Measurements from ENCODE around the gene KCNJ14. TPM values are rescaled to one million over a fixed set of nuclear protein-coding genes. Genes with fewer than 3 reads are reported as not detected.
"Not testable (repeated sequence)": the region's sequence is repeated elsewhere in the genome, so short reads cannot be mapped to it uniquely, and the experiment has no call there.

Gene KCNJ14
- total and polyA plus RNA-seq, 5 donors from 2014 or later = 0.03 to 2.2 (median 0.23) TPM; not detected in 1

GRCh38 chr19:48487948-48488347 lies 32.6 kb downstream of the KCNJ14 start:
- Histone ChIP-seq H3K4me3 (ENCODE audit: low read depth, low read length) (no peak overlapping the region), H3K27ac (ENCODE audit: insufficient read depth, low read length, poor library complexity, severe bottlenecking) (no peak overlapping the region), H3K9me3 (ENCODE audit: control insufficient read depth in 2 of 2, low read length in 2 of 2) (no peaks in the 10 kb centered on the region), H3K4me1 (ENCODE audit: control insufficient read depth, insufficient read depth, low read length, poor library complexity, severe bottlenecking) (peaks cover 26% of the 10 kb centered on the region), H3K36me3 (ENCODE audit: control insufficient read depth, insufficient read depth, low read length) (no peaks in the 10 kb centered on the region), H3K27me3 (ENCODE audit: control insufficient read depth, insufficient read depth, low read length) (peaks cover 6% of the 10 kb centered on the region)
- no peak for DNase-seq
- peak overlapping the region in 1 of 3 donors; percentile 88 for H3K27ac Mint-ChIP-seq
- H3K9me3 Mint-ChIP-seq = no peaks in the 10 kb centered on the region
- H3K4me1 Mint-ChIP-seq = peaks cover 0 to 34% (median 12%) of the 10 kb centered on the region in 4 donors
- no peak for ATAC-seq (ENCODE audit: low read depth in 2 of 2)
- peaks cover 28% of the 10 kb centered on the region for H3K27me3 Mint-ChIP-seq
- peaks cover 3% of the 10 kb centered on the region for H3K36me3 Mint-ChIP-seq
- H3K4me3 Mint-ChIP-seq = peak overlapping the region in 1 of 4 donors; percentile 0

DNA sequence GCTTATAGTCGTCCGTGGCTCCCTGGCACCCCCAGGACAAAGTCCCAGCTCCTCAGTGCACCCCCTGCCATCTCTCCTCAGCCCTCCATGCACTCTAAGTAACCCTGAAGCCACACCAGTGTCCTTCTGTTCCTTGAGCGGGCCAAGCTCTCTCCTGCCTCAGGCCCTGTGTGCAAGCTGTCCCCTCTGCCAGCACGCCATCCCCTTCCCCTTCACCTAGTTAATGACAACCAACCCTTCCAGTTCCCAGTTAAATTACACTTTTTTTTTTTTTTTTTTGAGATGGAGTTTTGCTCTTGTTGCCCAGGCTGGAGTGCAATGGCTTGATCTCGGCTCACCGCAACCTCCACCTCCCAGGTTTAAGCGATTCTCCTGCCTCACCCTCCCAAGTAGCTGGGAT lies 33.1 kb downstream of the KCNJ14 start:
- H3K36me3 ChIP-seq (ENCODE audit: control insufficient read depth, insufficient read depth, low read length); H3K9me3 ChIP-seq (ENCODE audit: control insufficient read depth in 2 of 2, low read length in 2 of 2); H3K4me3 ChIP-seq (ENCODE audit: low read depth, low read length); H3K27ac Mint-ChIP-seq; H3K27ac ChIP-seq (ENCODE audit: insufficient read depth, low read length, poor library complexity, severe bottlenecking); H3K9me3 Mint-ChIP-seq; DNase-seq; H3K4me3 Mint-ChIP-seq; H3K27me3 ChIP-seq (ENCODE audit: control insufficient read depth, insufficient read depth, low read length); H3K36me3 Mint-ChIP-seq; ATAC-seq (ENCODE audit: low read depth in 2 of 2): not testable (repeated sequence)
- peaks cover 32% of the 10 kb centered on the region for H3K27me3 Mint-ChIP-seq
- H3K4me1 Mint-ChIP-seq = peaks cover 0 to 35% (median 14%) of the 10 kb centered on the region in 4 donors
- H3K4me1 ChIP-seq (ENCODE audit: control insufficient read depth, insufficient read depth, low read length, poor library complexity, severe bottlenecking) = peaks cover 30% of the 10 kb centered on the region

- Mint-ChIP-seq H3K4me1 (peaks cover 0 to 39% (median 16%) of the 10 kb centered on the region in 4 donors), H3K27me3 (peaks cover 40% of the 10 kb centered on the region), H3K36me3 (no peaks in the 10 kb centered on the region), H3K4me3 (peak overlapping the region in 2 of 4 donors; percentile 24 to 44), H3K9me3 (no peaks in the 10 kb centered on the region), H3K27ac (no peak overlapping the region)
- Histone ChIP-seq H3K36me3 (ENCODE audit: control insufficient read depth, insufficient read depth, low read length) (no peaks in the 10 kb centered on the region), H3K27ac (ENCODE audit: insufficient read depth, low read length, poor library complexity, severe bottlenecking) (no peak overlapping the region), H3K9me3 (ENCODE audit: control insufficient read depth in 2 of 2, low read length in 2 of 2) (no peaks in the 10 kb centered on the region), H3K4me3 (ENCODE audit: low read depth, low read length) (no peak overlapping the region), H3K4me1 (ENCODE audit: control insufficient read depth, insufficient read depth, low read length, poor library complexity, severe bottlenecking) (peaks cover 31% of the 10 kb centered on the region), H3K27me3 (ENCODE audit: control insufficient read depth, insufficient read depth, low read length) (peaks cover 12% of the 10 kb centered on the region)
- ATAC-seq (ENCODE audit: low read depth in 2 of 2) (peak; percentile 48 to 50), DNase-seq (peak; percentile 65 to 74 (median 73))
Observed at GRCh38 chr19:48489608-48490216, 34.3 kb downstream of the KCNJ14 start.

- Histone ChIP-seq H3K27me3 (ENCODE audit: control insufficient read depth, insufficient read depth, low read length) (peaks cover 12% of the 10 kb centered on the region), H3K9me3 (ENCODE audit: control insufficient read depth in 2 of 2, low read length in 2 of 2) (no peaks in the 10 kb centered on the region), H3K27ac (ENCODE audit: insufficient read depth, low read length, poor library complexity, severe bottlenecking) (no peak overlapping the region), H3K36me3 (ENCODE audit: control insufficient read depth, insufficient read depth, low read length) (no peaks in the 10 kb centered on the region), H3K4me3 (ENCODE audit: low read depth, low read length) (no peak overlapping the region), H3K4me1 (ENCODE audit: control insufficient read depth, insufficient read depth, low read length, poor library complexity, severe bottlenecking) (peaks cover 31% of the 10 kb centered on the region)
- Mint-ChIP-seq H3K4me1 (peaks cover 0 to 44% (median 19%) of the 10 kb centered on the region in 4 donors), H3K27ac (peak overlapping the region in 1 of 3 donors; percentile 62), H3K36me3 (no peaks in the 10 kb centered on the region), H3K9me3 (no peaks in the 10 kb centered on the region), H3K27me3 (peaks cover 53% of the 10 kb centered on the region), H3K4me3 (peak overlapping the region in 2 of 4 donors; percentile 38 to 50)
- DNase-seq (peak; percentile 47 to 58 (median 50)), ATAC-seq (ENCODE audit: low read depth in 2 of 2) (peak; percentile 8 to 30)
Observed at GRCh38 chr19:48490981-48491792, 35.8 kb downstream of the KCNJ14 start.

DNA sequence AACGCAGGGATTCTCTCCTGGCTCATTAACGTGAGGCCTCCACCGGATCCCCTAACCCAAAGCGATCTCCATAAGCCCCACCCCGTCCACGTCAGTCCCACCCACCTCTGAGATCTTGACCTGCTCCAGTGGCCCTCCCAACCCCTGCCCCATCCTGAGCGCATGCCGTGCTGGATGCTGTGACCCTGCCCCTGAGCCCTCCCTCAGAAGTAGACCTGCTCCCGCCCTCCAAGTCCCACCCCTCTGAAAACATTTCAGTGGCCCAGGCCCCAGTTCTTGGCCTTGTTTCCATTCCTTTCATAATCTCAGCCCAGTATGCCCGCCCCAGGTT lies 36.4 kb downstream of the KCNJ14 start:
- ATAC-seq (ENCODE audit: low read depth in 2 of 2) (no peak), DNase-seq (no peak)
- no peaks in the 10 kb centered on the region for H3K36me3 Mint-ChIP-seq
- Histone ChIP-seq H3K4me3 (ENCODE audit: low read depth, low read length) (no peak overlapping the region), H3K4me1 (ENCODE audit: control insufficient read depth, insufficient read depth, low read length, poor library complexity, severe bottlenecking) (peaks cover 31% of the 10 kb centered on the region), H3K36me3 (ENCODE audit: control insufficient read depth, insufficient read depth, low read length) (no peaks in the 10 kb centered on the region), H3K9me3 (ENCODE audit: control insufficient read depth in 2 of 2, low read length in 2 of 2) (no peaks in the 10 kb centered on the region), H3K27ac (ENCODE audit: insufficient read depth, low read length, poor library complexity, severe bottlenecking) (no peak overlapping the region), H3K27me3 (ENCODE audit: control insufficient read depth, insufficient read depth, low read length) (peaks cover 13% of the 10 kb centered on the region)
- peaks cover 58% of the 10 kb centered on the region for H3K27me3 Mint-ChIP-seq
- H3K4me1 Mint-ChIP-seq = peaks cover 0 to 44% (median 19%) of the 10 kb centered on the region in 4 donors
- H3K4me3 Mint-ChIP-seq = peak overlapping the region in 3 of 4 donors; percentile 38 to 76 (median 66)
- H3K9me3 Mint-ChIP-seq = no peaks in the 10 kb centered on the region
- peak overlapping the region in 1 of 3 donors; percentile 62 for H3K27ac Mint-ChIP-seq

GRCh38 chr19:48492925-48493717 lies 37.7 kb downstream of the KCNJ14 start:
- Histone ChIP-seq H3K27me3 (ENCODE audit: control insufficient read depth, insufficient read depth, low read length) (peaks cover 17% of the 10 kb centered on the region), H3K36me3 (ENCODE audit: control insufficient read depth, insufficient read depth, low read length) (no peaks in the 10 kb centered on the region), H3K27ac (ENCODE audit: insufficient read depth, low read length, poor library complexity, severe bottlenecking) (no peak overlapping the region), H3K4me1 (ENCODE audit: control insufficient read depth, insufficient read depth, low read length, poor library complexity, severe bottlenecking) (peaks cover 31% of the 10 kb centered on the region), H3K9me3 (ENCODE audit: control insufficient read depth in 2 of 2, low read length in 2 of 2) (no peaks in the 10 kb centered on the region), H3K4me3 (ENCODE audit: low read depth, low read length) (no peak overlapping the region)
- ATAC-seq (ENCODE audit: low read depth in 2 of 2) (peak; percentile 69), DNase-seq (peak; percentile 71 to 81 (median 74))
- peak overlapping the region; percentile 41 to 82 (median 74) for H3K4me3 Mint-ChIP-seq
- H3K36me3 Mint-ChIP-seq = no peaks in the 10 kb centered on the region
- H3K27me3 Mint-ChIP-seq = peaks cover 62% of the 10 kb centered on the region
- peak overlapping the region in 1 of 3 donors; percentile 20 for H3K27ac Mint-ChIP-seq
- H3K9me3 Mint-ChIP-seq = peaks cover 0 to 2% (median 0%) of the 10 kb centered on the region in 7 donors
- H3K4me1 Mint-ChIP-seq = peaks cover 0 to 51% (median 19%) of the 10 kb centered on the region in 4 donors

- Histone ChIP-seq H3K4me3 (ENCODE audit: low read depth, low read length) (no peak overlapping the region), H3K4me1 (ENCODE audit: control insufficient read depth, insufficient read depth, low read length, poor library complexity, severe bottlenecking) (peaks cover 31% of the 10 kb centered on the region), H3K36me3 (ENCODE audit: control insufficient read depth, insufficient read depth, low read length) (no peaks in the 10 kb centered on the region), H3K27me3 (ENCODE audit: control insufficient read depth, insufficient read depth, low read length) (peaks cover 17% of the 10 kb centered on the region), H3K9me3 (ENCODE audit: control insufficient read depth in 2 of 2, low read length in 2 of 2) (no peaks in the 10 kb centered on the region), H3K27ac (ENCODE audit: insufficient read depth, low read length, poor library complexity, severe bottlenecking) (no peak overlapping the region)
- ATAC-seq (ENCODE audit: low read depth in 2 of 2) (peak in 1 of 2 donors; percentile 2), DNase-seq (no peak)
- Mint-ChIP-seq H3K36me3 (no peaks in the 10 kb centered on the region), H3K27me3 (peaks cover 62% of the 10 kb centered on the region), H3K4me3 (peak overlapping the region; percentile 72 to 89 (median 82)), H3K4me1 (peaks cover 0 to 52% (median 19%) of the 10 kb centered on the region in 4 donors), H3K27ac (no peak overlapping the region), H3K9me3 (peaks cover 0 to 2% (median 0%) of the 10 kb centered on the region in 7 donors)
Observed at GRCh38 chr19:48493718-48494401, 38.5 kb downstream of the KCNJ14 start.

All from CD4-positive, CD25-positive, alpha-beta regulatory T cell (primary cell).